Measurements from ENCODE around the gene PTRHD1. TPM values are rescaled to one million over a fixed set of nuclear protein-coding genes. Genes with fewer than 3 reads are reported as not detected.
A peak's percentile ranks its signal among the peaks of the same experiment; 100 is the strongest.

PTRHD1 gene
- total RNA-seq, 3 donors from 2014 or later (not counting 1 experiment from before 2014, with no cell fraction given), result 12.7 to 22.9 (median 15.9) TPM

- Histone ChIP-seq H3K9me3 (ENCODE audit: control insufficient read depth, insufficient read depth, low read length) (no peaks in the 10 kb centered on the region), H3K4me3 (ENCODE audit: low read length) (no peak overlapping the region), H3K36me3 (ENCODE audit: control insufficient read depth, insufficient read depth, low read length) (peaks cover 54% of the 10 kb centered on the region), H3K27me3 (ENCODE audit: control insufficient read depth, insufficient read depth, low read length) (no peaks in the 10 kb centered on the region), H3K4me1 (ENCODE audit: control insufficient read depth, insufficient read depth, low read length) (no peaks in the 10 kb centered on the region), H3K27ac (ENCODE audit: low read length) (no peak overlapping the region)
- Mint-ChIP-seq H3K36me3 (peaks cover 7% of the 10 kb centered on the region), H3K27ac (no peak overlapping the region), H3K4me3 (no peak overlapping the region), H3K27me3 (ENCODE audit: low read depth in 2 of 2) (no peaks in the 10 kb centered on the region), H3K4me1 (peaks cover 4 to 5% of the 10 kb centered on the region in 2 donors), H3K9me3 (no peaks in the 10 kb centered on the region)
- no peak for DNase-seq
- no peak for TF ChIP-seq CTCF (IDR thresholded peaks at IDR 0.05)
- intact Hi-C loops (cut with micrococcal nuclease), result no loop called here
- ATAC-seq, result peak in 1 of 3 donors; percentile 26
- 83% methylated on average over 3 of the region's 3 CpGs for WGBS (ENCODE audit: insufficient coverage)
These were observed 38.0 kb downstream of the PTRHD1 start for GRCh38 chr2:24754985-24755705.

DNA sequence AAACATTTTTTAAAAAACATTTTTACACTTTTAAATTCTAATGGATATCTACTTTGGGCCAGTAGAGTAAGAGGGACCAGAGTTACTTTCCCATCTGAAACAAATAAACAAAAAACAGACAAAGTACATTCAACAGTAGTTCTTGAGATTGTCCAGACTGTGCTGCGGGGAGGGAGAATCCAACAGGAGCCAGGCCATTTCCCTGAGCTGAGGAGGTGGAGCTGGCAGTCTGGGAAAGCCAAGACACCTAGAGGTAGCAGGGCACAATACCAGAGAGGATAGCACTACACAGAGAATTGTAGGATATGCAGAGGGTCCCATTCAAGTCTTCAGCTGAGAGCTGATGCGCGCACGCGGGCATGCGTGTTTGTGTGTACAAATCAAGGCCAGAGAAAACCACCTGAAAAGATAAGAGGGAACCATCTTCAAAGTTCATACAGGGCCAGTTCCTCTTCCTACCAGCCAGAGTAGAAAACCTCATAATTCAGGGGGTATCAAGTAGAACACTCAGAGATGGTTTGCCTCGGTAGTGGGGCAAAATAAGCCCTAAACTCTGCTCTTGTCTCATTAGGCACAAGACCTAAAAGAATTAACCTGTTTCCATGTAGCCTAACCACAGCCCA lies 44.0 kb downstream of the PTRHD1 start:
- Mint-ChIP-seq H3K27ac (peak overlapping the region; percentile 43 to 47), H3K4me3 (no peak overlapping the region), H3K36me3 (no peaks in the 10 kb centered on the region), H3K4me1 (peaks cover 37 to 40% of the 10 kb centered on the region in 2 donors), H3K9me3 (no peaks in the 10 kb centered on the region), H3K27me3 (ENCODE audit: low read depth in 2 of 2) (no peaks in the 10 kb centered on the region)
- TF ChIP-seq CTCF (IDR thresholded peaks at IDR 0.05), result no peak
- ATAC-seq (no peak), DNase-seq (no peak)
- no peak overlapping the region for H3K27ac ChIP-seq (ENCODE audit: low read length)
- peaks cover 33% of the 10 kb centered on the region for H3K36me3 ChIP-seq (ENCODE audit: control insufficient read depth, insufficient read depth, low read length)
- no peaks in the 10 kb centered on the region for H3K27me3 ChIP-seq (ENCODE audit: control insufficient read depth, insufficient read depth, low read length)
- intact Hi-C loops (cut with micrococcal nuclease), result loop anchor here (5.0 kb wide), 1 partner anchor 57 kb away; no protein-coding TSS in a partner anchor
- 92% methylated on average over 7 of the region's 7 CpGs for WGBS (ENCODE audit: insufficient coverage)
- H3K4me1 ChIP-seq (ENCODE audit: control insufficient read depth, insufficient read depth, low read length), result peaks cover 24% of the 10 kb centered on the region
- no peaks in the 10 kb centered on the region for H3K9me3 ChIP-seq (ENCODE audit: control insufficient read depth, insufficient read depth, low read length)
- H3K4me3 ChIP-seq (ENCODE audit: low read length), result no peak overlapping the region

- no peak for DNase-seq
- H3K4me1 Mint-ChIP-seq, result peaks cover 55 to 59% of the 10 kb centered on the region in 2 donors
- H3K4me3 Mint-ChIP-seq, result no peak overlapping the region
- Histone ChIP-seq H3K27me3 (ENCODE audit: control insufficient read depth, insufficient read depth, low read length) (no peaks in the 10 kb centered on the region), H3K4me3 (ENCODE audit: low read length) (no peak overlapping the region), H3K27ac (ENCODE audit: low read length) (no peak overlapping the region), H3K9me3 (ENCODE audit: control insufficient read depth, insufficient read depth, low read length) (no peaks in the 10 kb centered on the region), H3K36me3 (ENCODE audit: control insufficient read depth, insufficient read depth, low read length) (peaks cover 20% of the 10 kb centered on the region), H3K4me1 (ENCODE audit: control insufficient read depth, insufficient read depth, low read length) (peaks cover 28% of the 10 kb centered on the region)
- no peaks in the 10 kb centered on the region for H3K9me3 Mint-ChIP-seq
- peak overlapping the region; percentile 88 to 98 for H3K27ac Mint-ChIP-seq
- 79% methylated on average over 3 of the region's 3 CpGs for WGBS (ENCODE audit: insufficient coverage)
- ATAC-seq, result no peak
- H3K27me3 Mint-ChIP-seq (ENCODE audit: low read depth in 2 of 2), result no peaks in the 10 kb centered on the region
- TF ChIP-seq CTCF (IDR thresholded peaks at IDR 0.05), result no peak
- intact Hi-C loops (cut with micrococcal nuclease), result loop anchor here (2.0 to 5.0 kb wide), 2 partner anchors 46 to 55 kb away; partner anchors contain the start of genes CENPO and PTRHD1
- H3K36me3 Mint-ChIP-seq, result peaks cover 7% of the 10 kb centered on the region
These were observed 45.9 kb downstream of the PTRHD1 start for GRCh38 chr2:24747299-24747698.
